Measurements from ENCODE around the gene SF3B6.

Gene SF3B6

GRCh38 chr2:24026233-24026632 lies 49.9 kb downstream of the SF3B6 start:
- no peak for DNase-seq (ENCODE audit: low read depth in 1 of 2, low spot score in 1 of 2)
- Histone ChIP-seq H3K27me3 (ENCODE audit: insufficient read depth, poor library complexity, severe bottlenecking) (no peaks in the 10 kb centered on the region), H3K4me3 (replicated peaks; ENCODE audit: insufficient read depth, low read length) (no peak overlapping the region), H3K27ac (replicated peaks) (no peak overlapping the region)
- TF ChIP-seq POLR2AphosphoS5 (IDR thresholded peaks at IDR 0.05; ENCODE audit: low read depth), result no peak

- Histone ChIP-seq H3K27ac (replicated peaks) (no peak overlapping the region), H3K4me3 (replicated peaks; ENCODE audit: insufficient read depth, low read length) (no peak overlapping the region), H3K27me3 (ENCODE audit: insufficient read depth, poor library complexity, severe bottlenecking) (no peaks in the 10 kb centered on the region)
- TF ChIP-seq GABPA (IDR thresholded peaks at IDR 0.05; ENCODE audit: low read depth), result no peak
- no peak for TF ChIP-seq CTCF (IDR thresholded peaks at IDR 0.05; ENCODE audit: insufficient read depth, low read length)
- TF ChIP-seq REST (IDR thresholded peaks at IDR 0.05; ENCODE audit: insufficient replicate concordance, low read depth), result no peak
- no peak for TF ChIP-seq POLR2AphosphoS5 (IDR thresholded peaks at IDR 0.05; ENCODE audit: low read depth)
- no peak for TF ChIP-seq SPI1 (IDR thresholded peaks at IDR 0.05; ENCODE audit: borderline replicate concordance, low read depth)
- no peak for DNase-seq (ENCODE audit: low read depth in 1 of 2, low spot score in 1 of 2)
Observed at GRCh38 chr2:24024996-24025663, 51.0 kb downstream of the SF3B6 start.

GRCh38 chr2:24024018-24024417 lies 52.1 kb downstream of the SF3B6 start:
- DNase-seq (ENCODE audit: low read depth in 1 of 2, low spot score in 1 of 2), result no peak
- Histone ChIP-seq H3K27me3 (ENCODE audit: insufficient read depth, poor library complexity, severe bottlenecking) (no peaks in the 10 kb centered on the region), H3K4me3 (replicated peaks; ENCODE audit: insufficient read depth, low read length) (no peak overlapping the region), H3K27ac (replicated peaks) (no peak overlapping the region)
- TF ChIP-seq GABPA (IDR thresholded peaks at IDR 0.05; ENCODE audit: low read depth) (no peak), CTCF (IDR thresholded peaks at IDR 0.05; ENCODE audit: insufficient read depth, low read length) (no peak), SPI1 (IDR thresholded peaks at IDR 0.05; ENCODE audit: borderline replicate concordance, low read depth) (no peak), POLR2AphosphoS5 (IDR thresholded peaks at IDR 0.05; ENCODE audit: low read depth) (no peak), REST (IDR thresholded peaks at IDR 0.05; ENCODE audit: insufficient replicate concordance, low read depth) (no peak)

GRCh38 chr2:24022975-24023575 lies 53.1 kb downstream of the SF3B6 start:
- TF ChIP-seq REST (IDR thresholded peaks at IDR 0.05; ENCODE audit: insufficient replicate concordance, low read depth) (no peak), SPI1 (IDR thresholded peaks at IDR 0.05; ENCODE audit: borderline replicate concordance, low read depth) (no peak)
- no peak for DNase-seq (ENCODE audit: low read depth in 1 of 2, low spot score in 1 of 2)
- Histone ChIP-seq H3K27ac (replicated peaks) (no peak overlapping the region), H3K27me3 (ENCODE audit: insufficient read depth, poor library complexity, severe bottlenecking) (no peaks in the 10 kb centered on the region), H3K4me3 (replicated peaks; ENCODE audit: insufficient read depth, low read length) (no peak overlapping the region)

Data from HL-60 (cell line).